ENCODE results near the gene TIE1. TPM values are rescaled to one million over a fixed set of nuclear protein-coding genes. Genes with fewer than 3 reads are reported as not detected.

The TIE1 gene
- total and polyA plus RNA-seq, 3 donors from 2014 or later: 10.5 to 16.8 (median 10.9) TPM

GRCh38 chr1:43275826-43276620 lies 24.8 kb upstream of the TIE1 start:
- no peaks in the 10 kb centered on the region for H3K36me3 ChIP-seq (ENCODE audit: low read depth, missing control alignments)
- no peak overlapping the region for H3K4me3 ChIP-seq
- peaks cover 8% of the 10 kb centered on the region for H3K4me1 ChIP-seq
- DNase-seq: no peak
- no peaks in the 10 kb centered on the region for H3K9me3 ChIP-seq
- TF ChIP-seq POLR2A (IDR thresholded peaks at IDR 0.05): no peak
- TF ChIP-seq, protein P1, sequence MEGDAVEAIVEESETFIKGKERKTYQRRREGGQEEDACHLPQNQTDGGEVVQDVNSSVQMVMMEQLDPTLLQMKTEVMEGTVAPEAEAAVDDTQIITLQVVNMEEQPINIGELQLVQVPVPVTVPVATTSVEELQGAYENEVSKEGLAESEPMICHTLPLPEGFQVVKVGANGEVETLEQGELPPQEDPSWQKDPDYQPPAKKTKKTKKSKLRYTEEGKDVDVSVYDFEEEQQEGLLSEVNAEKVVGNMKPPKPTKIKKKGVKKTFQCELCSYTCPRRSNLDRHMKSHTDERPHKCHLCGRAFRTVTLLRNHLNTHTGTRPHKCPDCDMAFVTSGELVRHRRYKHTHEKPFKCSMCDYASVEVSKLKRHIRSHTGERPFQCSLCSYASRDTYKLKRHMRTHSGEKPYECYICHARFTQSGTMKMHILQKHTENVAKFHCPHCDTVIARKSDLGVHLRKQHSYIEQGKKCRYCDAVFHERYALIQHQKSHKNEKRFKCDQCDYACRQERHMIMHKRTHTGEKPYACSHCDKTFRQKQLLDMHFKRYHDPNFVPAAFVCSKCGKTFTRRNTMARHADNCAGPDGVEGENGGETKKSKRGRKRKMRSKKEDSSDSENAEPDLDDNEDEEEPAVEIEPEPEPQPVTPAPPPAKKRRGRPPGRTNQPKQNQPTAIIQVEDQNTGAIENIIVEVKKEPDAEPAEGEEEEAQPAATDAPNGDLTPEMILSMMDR (IDR thresholded peaks at IDR 0.05): no peak
- intact Hi-C loops (cut with DNase I; ENCODE audit: low total_unique reads): no loop called here
- WGBS, 2 donors: 80 to 94% methylated on average over 11 to 12 of the region's 12 CpGs
- no peak overlapping the region for H3K27ac ChIP-seq
- H3K27me3 ChIP-seq: no peaks in the 10 kb centered on the region

DNA sequence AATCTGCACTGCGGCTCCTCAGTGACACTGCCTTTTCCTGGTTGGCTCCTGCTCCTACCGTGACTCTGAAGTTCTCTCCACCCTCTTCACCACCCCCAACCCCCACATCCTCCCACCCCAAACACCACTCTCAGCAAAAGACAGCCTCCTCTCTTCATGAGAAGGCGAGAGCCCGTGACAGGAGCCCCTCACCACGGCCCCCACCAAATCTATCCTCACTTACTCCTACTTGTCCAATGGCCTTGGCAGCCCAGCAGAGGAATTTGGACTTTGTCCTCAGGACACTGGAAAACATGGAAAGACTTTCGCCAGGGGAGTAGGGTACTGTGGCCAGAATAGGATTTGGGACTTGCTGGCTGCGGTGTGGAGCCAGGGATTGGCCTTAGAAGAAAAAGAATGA lies 24.1 kb upstream of the TIE1 start:
- Histone ChIP-seq H3K36me3 (ENCODE audit: low read depth, missing control alignments) (no peaks in the 10 kb centered on the region), H3K9me3 (no peaks in the 10 kb centered on the region), H3K4me3 (no peak overlapping the region), H3K27ac (no peak overlapping the region), H3K27me3 (no peaks in the 10 kb centered on the region), H3K4me1 (peaks cover 8% of the 10 kb centered on the region)
- intact Hi-C loops (cut with DNase I; ENCODE audit: low total_unique reads): no loop called here
- TF ChIP-seq, protein P1 (IDR thresholded peaks at IDR 0.05): no peak
- no peak for TF ChIP-seq POLR2A (IDR thresholded peaks at IDR 0.05)
- WGBS, 2 donors: 47 to 61% methylated on average over 7 of the region's 7 CpGs
- DNase-seq: no peak

DNA sequence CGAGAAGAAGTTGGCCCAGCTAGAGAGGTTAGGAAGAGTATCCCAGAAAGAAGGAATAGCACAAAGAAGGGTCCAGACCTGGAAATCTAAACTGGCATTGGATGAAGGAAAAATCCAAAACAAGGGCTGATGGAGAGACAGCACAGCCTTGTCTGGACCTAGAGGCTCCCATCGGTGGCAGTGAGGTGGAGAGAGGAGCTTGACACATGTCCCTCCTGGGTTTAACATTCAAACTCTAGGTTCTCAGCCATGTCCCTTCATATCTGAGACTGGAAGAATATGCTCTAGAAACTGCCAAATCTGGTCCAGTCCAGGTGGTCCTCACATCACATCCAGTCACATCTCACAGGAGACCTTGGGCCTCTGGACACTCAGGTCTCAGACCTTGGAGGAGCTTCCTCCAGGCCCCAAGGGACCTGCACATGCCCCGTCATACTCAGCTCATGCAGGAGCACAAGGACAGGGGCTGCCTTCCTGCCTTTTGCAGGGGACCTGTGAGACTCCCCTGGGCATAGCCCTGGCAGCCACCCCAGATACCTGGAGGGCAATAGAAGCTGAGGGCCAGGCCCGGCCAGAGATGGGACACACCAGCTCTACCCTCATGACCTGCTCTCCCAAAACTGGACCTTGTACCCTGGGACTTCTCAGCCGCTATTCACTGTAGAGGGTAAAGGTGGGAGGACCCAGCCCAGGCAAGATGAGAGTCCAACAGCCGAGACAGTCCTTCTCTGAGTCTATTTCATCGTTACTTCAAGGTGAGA lies 23.5 kb upstream of the TIE1 start:
- intact Hi-C loops (cut with DNase I; ENCODE audit: low total_unique reads): no loop called here
- no peaks in the 10 kb centered on the region for H3K27me3 ChIP-seq
- 73 to 89% methylated on average over 7 of the region's 7 CpGs for WGBS, 2 donors
- TF ChIP-seq, protein P1 (IDR thresholded peaks at IDR 0.05): no peak
- no peak for TF ChIP-seq POLR2A (IDR thresholded peaks at IDR 0.05)
- no peak overlapping the region for H3K27ac ChIP-seq
- no peaks in the 10 kb centered on the region for H3K9me3 ChIP-seq
- H3K4me3 ChIP-seq: no peak overlapping the region
- no peak for DNase-seq
- peaks cover 8% of the 10 kb centered on the region for H3K4me1 ChIP-seq
- H3K36me3 ChIP-seq (ENCODE audit: low read depth, missing control alignments): no peaks in the 10 kb centered on the region

DNA sequence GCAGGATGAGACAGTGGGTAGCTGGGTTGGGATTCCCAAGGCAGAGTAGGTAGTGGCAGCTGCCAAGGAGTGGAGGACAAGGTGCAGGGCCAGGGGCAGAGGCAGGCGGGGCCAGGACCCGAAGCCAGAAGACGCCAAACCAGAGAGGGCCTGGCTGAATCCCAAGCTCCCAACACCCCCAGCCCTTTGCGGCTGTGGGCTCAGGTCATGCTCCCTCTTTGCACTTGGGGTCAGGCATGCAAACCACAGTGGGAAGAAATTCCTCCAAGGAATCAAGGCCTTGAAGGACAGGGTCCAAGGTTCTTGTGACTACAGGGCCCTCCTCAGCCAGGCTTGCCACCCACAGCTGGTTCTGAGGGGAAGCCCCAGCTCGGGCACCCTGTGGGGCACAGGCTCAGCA lies 21.6 kb upstream of the TIE1 start:
- intact Hi-C loops (cut with DNase I; ENCODE audit: low total_unique reads): no loop called here
- Histone ChIP-seq H3K27me3 (no peaks in the 10 kb centered on the region), H3K9me3 (no peaks in the 10 kb centered on the region), H3K4me1 (peaks cover 6% of the 10 kb centered on the region), H3K27ac (no peak overlapping the region), H3K36me3 (ENCODE audit: low read depth, missing control alignments) (no peaks in the 10 kb centered on the region), H3K4me3 (no peak overlapping the region)
- no peak for DNase-seq
- TF ChIP-seq POLR2A (IDR thresholded peaks at IDR 0.05): no peak
- TF ChIP-seq, protein P1 (IDR thresholded peaks at IDR 0.05): no peak
- 86 to 89% methylated on average over 3 to 5 of the region's 5 CpGs for WGBS, 2 donors
